Mucosa of stomach (tissue), 1 donor: Measurements from ENCODE around the gene ADAMTS15.

Experiments
- H3K27me3 ChIP-seq: one replicate; pipeline ENCODE4 v1.7.0; 2013; ENCODE audit warnings: mild to moderate bottlenecking, low read length; ENCODE audit not compliant: control insufficient read depth, insufficient read depth
- H3K36me3 ChIP-seq: one replicate; pipeline ENCODE4 v1.7.0; 2013; ENCODE audit warnings: low read length; ENCODE audit not compliant: control insufficient read depth, insufficient read depth
- H3K4me1 ChIP-seq: one replicate; pipeline ENCODE4 v1.7.0; 2013; ENCODE audit warnings: mild to moderate bottlenecking, low read length; ENCODE audit not compliant: control insufficient read depth, insufficient read depth
- H3K4me3 ChIP-seq: one replicate; pipeline ENCODE4 v1.7.0; 2013; ENCODE audit warnings: low read length
- H3K9ac ChIP-seq: one replicate; pipeline ENCODE4 v1.7.0; 2013; ENCODE audit warnings: mild to moderate bottlenecking, low read length, moderate library complexity
- H3K9me3 ChIP-seq: one replicate; pipeline ENCODE4 v1.7.0; 2013; ENCODE audit warnings: mild to moderate bottlenecking, low read length, moderate library complexity; ENCODE audit not compliant: control insufficient read depth
- donor health status: Pancreatic carcinoma.

The ADAMTS15 gene

DNA sequence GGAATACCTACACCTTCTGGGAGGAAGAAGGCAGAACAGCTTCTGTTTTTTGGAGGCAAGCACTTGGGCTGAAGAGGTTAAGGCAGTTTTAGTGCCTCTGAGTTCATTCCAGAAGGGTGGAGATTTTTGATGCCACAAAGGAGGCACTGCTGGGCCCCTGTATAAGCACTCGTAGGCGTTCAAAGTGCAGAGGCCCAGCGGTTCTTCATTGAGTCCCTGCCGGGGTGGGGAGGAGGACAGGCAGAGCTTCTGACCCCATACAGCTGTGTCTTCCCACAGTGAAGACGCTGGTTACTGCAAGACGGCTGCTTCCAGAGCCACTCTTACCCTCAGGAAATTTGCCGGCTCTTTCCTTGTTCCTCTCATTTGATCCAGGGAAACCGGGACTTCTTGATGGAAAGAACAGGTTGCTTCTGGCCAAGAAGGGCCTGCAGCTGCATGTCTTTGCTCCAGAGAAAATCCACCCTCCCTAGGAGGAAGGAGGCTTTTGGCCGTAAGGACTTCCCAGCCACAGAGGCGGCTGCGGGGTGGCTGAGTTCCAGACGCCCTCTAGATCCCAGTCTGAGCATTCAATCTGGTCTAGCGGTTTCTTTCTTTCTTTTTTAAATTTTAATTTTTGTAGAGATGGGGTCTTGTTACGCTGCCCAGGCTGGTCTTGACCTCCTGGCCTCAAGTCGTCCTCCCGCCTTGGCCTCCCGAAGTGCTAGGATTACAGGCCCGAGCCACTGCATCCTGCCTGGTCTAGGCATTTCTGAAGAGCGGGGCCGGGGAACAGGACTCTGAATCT, 9.4 kb downstream of the ADAMTS15 start:
- Histone ChIP-seq H3K27me3 (no peaks in the 10 kb centered on the region), H3K4me3 (no peak overlapping the region), H3K4me1 (peaks cover 18% of the 10 kb centered on the region), H3K9ac (no peak overlapping the region), H3K36me3 (peaks cover 4% of the 10 kb centered on the region), H3K9me3 (no peaks in the 10 kb centered on the region)

DNA sequence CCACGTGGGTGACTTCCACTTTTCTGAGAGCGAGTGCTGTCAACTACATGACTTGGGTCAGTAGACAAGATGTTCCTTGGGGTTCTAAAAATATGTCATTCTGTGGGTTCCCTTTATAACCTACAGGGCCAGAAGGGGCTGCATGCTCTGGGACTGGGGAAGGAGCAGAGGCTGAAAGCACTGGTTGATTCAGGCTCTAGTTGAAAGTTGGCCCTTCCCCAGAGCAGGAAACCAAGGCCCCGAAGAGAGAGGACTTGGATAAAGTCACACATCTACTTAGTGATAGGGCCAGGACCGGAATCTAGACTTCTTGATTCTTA, 9.9 kb downstream of the ADAMTS15 start:
- H3K9ac ChIP-seq, result no peak overlapping the region
- H3K27me3 ChIP-seq, result no peaks in the 10 kb centered on the region
- H3K9me3 ChIP-seq, result no peaks in the 10 kb centered on the region
- peaks cover 4% of the 10 kb centered on the region for H3K36me3 ChIP-seq
- no peak overlapping the region for H3K4me3 ChIP-seq
- peaks cover 18% of the 10 kb centered on the region for H3K4me1 ChIP-seq

- Histone ChIP-seq H3K4me1 (peaks cover 18% of the 10 kb centered on the region), H3K4me3 (no peak overlapping the region), H3K9me3 (no peaks in the 10 kb centered on the region), H3K36me3 (peaks cover 4% of the 10 kb centered on the region), H3K9ac (no peak overlapping the region), H3K27me3 (no peaks in the 10 kb centered on the region)
These were observed 11.1 kb downstream of the ADAMTS15 start for GRCh38 chr11:130459521-130459920.

DNA sequence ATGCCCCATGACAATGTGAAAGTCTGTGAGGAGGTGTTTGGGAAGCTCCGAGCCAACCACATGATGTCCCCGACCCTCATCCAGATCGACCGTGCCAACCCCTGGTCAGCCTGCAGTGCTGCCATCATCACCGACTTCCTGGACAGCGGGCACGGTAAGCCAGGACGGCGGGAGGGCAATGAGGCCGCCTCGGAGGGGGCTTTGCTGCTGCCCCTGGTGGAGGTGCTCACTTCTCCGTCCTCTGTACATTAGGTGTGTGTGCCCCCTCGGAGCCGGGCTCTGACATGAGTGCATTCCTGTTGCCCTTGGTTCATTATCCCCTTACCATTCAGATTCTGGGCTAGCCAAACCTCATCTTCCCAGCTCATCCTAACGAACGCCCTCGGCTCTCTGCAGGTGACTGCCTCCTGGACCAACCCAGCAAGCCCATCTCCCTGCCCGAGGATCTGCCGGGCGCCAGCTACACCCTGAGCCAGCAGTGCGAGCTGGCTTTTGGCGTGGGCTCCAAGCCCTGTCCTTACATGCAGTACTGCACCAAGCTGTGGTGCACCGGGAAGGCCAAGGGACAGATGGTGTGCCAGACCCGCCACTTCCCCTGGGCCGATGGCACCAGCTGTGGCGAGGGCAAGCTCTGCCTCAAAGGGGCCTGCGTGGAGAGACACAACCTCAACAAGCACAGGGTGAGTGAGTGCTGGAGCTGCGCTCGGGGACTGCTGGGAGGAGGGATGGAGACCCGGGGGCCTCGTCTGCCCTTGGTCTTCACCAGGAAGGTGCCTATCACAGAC, 13.8 kb downstream of the ADAMTS15 start:
- Histone ChIP-seq H3K4me3 (no peak overlapping the region), H3K9ac (no peak overlapping the region), H3K9me3 (no peaks in the 10 kb centered on the region), H3K4me1 (no peaks in the 10 kb centered on the region), H3K36me3 (peaks cover 7% of the 10 kb centered on the region), H3K27me3 (no peaks in the 10 kb centered on the region)

DNA sequence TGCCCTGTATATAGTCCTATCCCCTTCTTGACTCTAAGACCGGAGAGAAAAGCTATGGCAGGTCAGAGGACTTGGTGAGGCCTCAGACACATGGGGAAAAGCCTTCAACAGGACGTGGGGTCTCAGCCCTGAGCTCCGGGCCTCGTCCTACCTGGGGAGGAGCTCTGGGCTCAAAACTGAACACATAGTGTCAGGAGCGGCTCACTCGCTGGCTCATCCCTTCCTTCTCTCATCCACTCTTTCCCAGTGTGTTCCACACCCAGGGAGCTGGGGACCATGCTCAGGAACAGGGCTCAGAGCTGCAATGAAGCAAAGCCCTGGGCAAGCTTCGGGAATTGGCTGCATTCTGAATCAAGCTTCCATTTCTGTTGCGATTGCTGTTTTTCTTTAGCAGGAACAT, 14.5 kb downstream of the ADAMTS15 start:
- Histone ChIP-seq H3K36me3 (peaks cover 7% of the 10 kb centered on the region), H3K4me3 (no peak overlapping the region), H3K9ac (no peak overlapping the region), H3K9me3 (no peaks in the 10 kb centered on the region), H3K4me1 (no peaks in the 10 kb centered on the region), H3K27me3 (no peaks in the 10 kb centered on the region)

GRCh38 chr11:130464291-130464812, 15.9 kb downstream of the ADAMTS15 start:
- Histone ChIP-seq H3K4me3 (no peak overlapping the region), H3K9me3 (no peaks in the 10 kb centered on the region), H3K36me3 (peaks cover 3% of the 10 kb centered on the region)

DNA sequence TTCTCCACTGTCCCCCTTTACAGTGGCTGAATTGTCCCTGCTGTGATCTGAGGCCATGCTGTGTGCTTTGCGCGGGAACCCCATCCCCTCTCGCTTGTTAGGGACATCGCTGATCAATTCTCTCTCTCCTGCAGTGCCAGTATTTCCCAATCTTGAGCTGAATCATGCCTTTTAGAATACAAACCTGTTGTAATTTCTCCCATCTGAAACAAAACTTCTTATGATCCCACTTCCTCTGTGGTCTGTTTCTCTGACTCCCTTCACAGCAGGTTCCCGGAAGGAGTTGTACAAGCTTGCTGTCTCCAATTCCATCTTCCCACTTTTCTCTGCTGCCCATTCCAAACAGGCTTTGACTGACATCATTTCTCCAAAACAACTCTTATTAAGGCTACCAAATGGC, 16.8 kb downstream of the ADAMTS15 start:
- no peak overlapping the region for H3K9ac ChIP-seq
- no peaks in the 10 kb centered on the region for H3K27me3 ChIP-seq
- peaks cover 3% of the 10 kb centered on the region for H3K36me3 ChIP-seq
- H3K4me3 ChIP-seq, result no peak overlapping the region
- H3K9me3 ChIP-seq, result no peaks in the 10 kb centered on the region
- no peaks in the 10 kb centered on the region for H3K4me1 ChIP-seq

More at GRCh38 chr11:130464291-130464812, 15.9 kb downstream of the ADAMTS15 start:
- Histone ChIP-seq H3K9ac (no peak overlapping the region), H3K4me1 (no peaks in the 10 kb centered on the region), H3K27me3 (no peaks in the 10 kb centered on the region)

- H3K4me1 ChIP-seq, result no peaks in the 10 kb centered on the region
- H3K27me3 ChIP-seq, result no peaks in the 10 kb centered on the region
- H3K9me3 ChIP-seq, result no peaks in the 10 kb centered on the region
- peaks cover 3% of the 10 kb centered on the region for H3K36me3 ChIP-seq
- no peak overlapping the region for H3K9ac ChIP-seq
- no peak overlapping the region for H3K4me3 ChIP-seq
These were observed 18.9 kb downstream of the ADAMTS15 start for GRCh38 chr11:130467116-130467900.

DNA sequence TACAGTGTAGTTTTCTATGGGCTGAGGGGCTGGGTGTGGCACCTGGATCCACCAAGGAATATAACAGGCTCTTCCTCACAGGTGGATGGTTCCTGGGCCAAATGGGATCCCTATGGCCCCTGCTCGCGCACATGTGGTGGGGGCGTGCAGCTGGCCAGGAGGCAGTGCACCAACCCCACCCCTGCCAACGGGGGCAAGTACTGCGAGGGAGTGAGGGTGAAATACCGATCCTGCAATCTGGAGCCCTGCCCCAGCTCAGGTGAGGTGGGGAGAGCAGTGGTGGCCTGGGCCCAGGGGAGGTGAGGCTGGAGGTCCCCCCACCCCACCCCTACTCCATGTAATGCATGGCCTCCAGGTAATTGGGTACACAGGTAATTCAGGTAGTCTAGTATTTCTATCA, 20.7 kb downstream of the ADAMTS15 start:
- Histone ChIP-seq H3K36me3 (peaks cover 3% of the 10 kb centered on the region), H3K27me3 (no peaks in the 10 kb centered on the region)

GRCh38 chr11:130470832-130471706, 22.6 kb downstream of the ADAMTS15 start:
- no peaks in the 10 kb centered on the region for H3K9me3 ChIP-seq
- H3K9ac ChIP-seq, result no peak overlapping the region
- no peaks in the 10 kb centered on the region for H3K36me3 ChIP-seq
- no peak overlapping the region for H3K4me3 ChIP-seq
- no peaks in the 10 kb centered on the region for H3K4me1 ChIP-seq
- H3K27me3 ChIP-seq, result no peaks in the 10 kb centered on the region

More for the DNA sequence above, 20.7 kb downstream of the ADAMTS15 start:
- Histone ChIP-seq H3K9ac (no peak overlapping the region), H3K9me3 (no peaks in the 10 kb centered on the region), H3K4me1 (no peaks in the 10 kb centered on the region), H3K4me3 (no peak overlapping the region)

DNA sequence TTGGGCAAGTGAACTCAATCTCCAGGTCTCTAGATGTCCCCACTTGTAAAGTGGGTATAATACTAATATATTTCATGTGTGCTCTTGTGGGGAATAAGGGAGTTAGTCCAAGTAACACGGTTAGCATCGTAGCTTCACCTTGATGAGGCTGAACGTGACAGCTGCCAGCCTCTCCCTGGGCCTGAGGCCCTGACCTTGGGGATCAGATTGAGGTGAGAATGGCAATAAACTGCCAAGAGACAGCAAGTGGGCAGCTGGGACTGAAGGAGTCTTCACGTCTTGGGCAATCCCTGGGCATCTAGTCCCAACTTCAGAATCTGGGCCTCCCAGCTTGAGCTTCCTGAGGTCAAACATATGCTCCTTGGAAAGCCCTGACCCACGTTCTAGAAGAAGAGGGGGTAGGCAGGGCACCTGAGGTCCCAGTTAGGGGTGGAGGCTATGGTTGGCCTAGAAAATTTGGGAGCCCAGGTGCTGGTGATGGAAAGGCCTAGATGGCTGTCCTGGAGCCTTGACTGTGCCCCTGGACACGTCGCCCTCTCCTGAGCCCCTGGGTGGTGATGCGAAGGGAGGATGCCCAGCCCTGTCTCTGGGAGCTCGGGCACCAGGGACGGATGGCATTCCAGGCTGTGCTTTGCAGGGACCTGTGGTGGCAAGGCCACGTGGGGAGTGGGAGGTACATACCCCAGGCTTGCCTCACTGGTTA, 23.4 kb downstream of the ADAMTS15 start:
- Histone ChIP-seq H3K4me1 (no peaks in the 10 kb centered on the region), H3K27me3 (no peaks in the 10 kb centered on the region), H3K9ac (no peak overlapping the region), H3K36me3 (no peaks in the 10 kb centered on the region), H3K9me3 (no peaks in the 10 kb centered on the region), H3K4me3 (no peak overlapping the region)
